Hematopoietic multipotent progenitor cell treated with erythropoietin and hydrocortisone succinate and interleukin-3 and kit ligand, for 8 days (in vitro differentiated cells): ENCODE results near the gene CPZ.
"Not testable (repeated sequence)": the region's sequence is repeated elsewhere in the genome, so short reads cannot be mapped to it uniquely, and the experiment has no call there.

Experiments
- DNase-seq: peaks from one replicate; pipeline ENCODE4 v3.0.0-alpha.2; 2015

CPZ gene

DNA sequence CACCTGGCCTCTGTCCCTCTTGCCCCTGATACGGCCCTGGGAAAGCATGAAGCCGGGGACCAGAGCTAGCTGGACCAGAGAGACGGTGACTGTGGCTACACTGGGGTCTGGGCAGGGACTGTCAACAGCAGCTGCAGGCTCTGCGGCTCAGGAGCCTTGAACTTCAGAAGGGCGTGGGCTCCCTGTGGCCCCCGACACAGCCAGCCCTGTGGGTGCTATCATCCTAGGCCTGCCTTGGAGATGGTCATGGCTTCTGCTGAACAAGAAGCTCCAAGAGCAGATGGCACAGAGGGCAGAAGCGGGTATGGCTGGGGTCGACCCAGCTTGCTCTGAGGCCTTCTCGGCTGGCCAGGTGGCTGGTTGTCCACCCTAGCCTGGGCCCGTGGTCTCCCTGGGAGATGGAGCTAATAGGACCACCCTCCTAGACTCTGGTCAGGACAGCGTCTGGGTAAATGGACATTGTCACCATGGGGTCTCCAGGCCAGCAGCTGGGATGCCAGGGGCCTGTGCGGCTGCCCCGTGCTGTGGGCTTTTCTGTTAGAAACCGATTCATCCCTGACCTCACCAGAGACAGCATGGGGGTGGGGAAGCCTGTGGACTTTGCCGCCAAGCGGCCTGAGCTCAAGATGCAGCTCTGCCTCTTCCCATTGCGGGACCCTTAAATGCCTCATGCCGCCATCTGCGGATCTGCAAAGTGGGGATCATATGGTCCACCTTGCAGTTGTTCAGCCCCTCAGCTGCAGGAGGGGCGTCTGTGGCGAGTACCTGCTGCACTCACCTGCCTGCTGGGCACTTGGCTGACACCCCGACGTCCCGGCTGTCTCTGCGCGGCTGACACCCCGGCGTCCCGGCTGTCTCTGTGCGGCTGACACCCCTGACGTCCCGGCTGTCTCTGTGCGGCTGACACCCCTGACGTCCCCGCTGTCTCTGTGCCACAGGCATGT lies 21.1 kb downstream of the CPZ start:
- no peak for DNase-seq

DNA sequence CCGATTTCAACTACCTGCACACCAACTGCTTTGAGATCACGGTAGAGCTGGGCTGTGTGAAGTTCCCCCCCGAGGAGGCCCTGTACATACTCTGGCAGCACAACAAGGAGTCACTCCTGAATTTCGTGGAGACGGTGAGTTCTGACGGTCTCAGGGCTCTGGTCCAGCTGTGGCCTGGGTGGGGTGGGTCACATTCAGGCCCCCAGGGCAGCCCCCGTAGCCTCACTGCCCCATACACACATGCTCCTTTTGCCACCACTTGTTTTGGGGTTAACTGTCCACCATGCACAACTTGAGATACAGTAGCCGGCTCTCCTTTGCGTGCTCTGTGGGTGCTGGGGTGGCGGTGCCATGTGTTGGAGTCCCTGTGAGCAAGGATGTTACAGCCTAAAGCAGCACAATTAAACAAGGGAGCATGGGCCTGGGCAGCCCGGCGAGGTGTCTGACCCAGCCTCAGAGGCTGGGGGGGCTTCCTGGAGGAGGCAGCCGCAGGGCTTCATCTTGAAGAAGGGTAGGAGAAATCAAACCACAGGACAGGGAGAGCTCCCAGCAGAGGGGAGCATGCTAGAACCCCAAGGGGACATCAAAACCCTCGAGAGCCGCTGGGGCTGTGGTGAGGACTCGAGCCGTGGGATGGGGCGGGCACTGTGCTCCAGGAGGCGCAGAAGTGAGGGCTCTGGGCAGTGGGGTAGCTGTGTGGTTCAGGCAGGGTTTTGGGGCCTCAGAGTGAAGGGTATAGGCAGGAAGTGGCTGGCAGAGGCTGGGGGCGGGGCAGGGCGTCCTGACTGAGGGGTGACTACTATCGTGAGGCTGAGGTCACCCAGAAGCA lies 22.0 kb downstream of the CPZ start:
- DNase-seq: no peak

- no peak for DNase-seq
These were observed 22.8 kb downstream of the CPZ start for GRCh38 chr4:8615366-8615765.

DNA sequence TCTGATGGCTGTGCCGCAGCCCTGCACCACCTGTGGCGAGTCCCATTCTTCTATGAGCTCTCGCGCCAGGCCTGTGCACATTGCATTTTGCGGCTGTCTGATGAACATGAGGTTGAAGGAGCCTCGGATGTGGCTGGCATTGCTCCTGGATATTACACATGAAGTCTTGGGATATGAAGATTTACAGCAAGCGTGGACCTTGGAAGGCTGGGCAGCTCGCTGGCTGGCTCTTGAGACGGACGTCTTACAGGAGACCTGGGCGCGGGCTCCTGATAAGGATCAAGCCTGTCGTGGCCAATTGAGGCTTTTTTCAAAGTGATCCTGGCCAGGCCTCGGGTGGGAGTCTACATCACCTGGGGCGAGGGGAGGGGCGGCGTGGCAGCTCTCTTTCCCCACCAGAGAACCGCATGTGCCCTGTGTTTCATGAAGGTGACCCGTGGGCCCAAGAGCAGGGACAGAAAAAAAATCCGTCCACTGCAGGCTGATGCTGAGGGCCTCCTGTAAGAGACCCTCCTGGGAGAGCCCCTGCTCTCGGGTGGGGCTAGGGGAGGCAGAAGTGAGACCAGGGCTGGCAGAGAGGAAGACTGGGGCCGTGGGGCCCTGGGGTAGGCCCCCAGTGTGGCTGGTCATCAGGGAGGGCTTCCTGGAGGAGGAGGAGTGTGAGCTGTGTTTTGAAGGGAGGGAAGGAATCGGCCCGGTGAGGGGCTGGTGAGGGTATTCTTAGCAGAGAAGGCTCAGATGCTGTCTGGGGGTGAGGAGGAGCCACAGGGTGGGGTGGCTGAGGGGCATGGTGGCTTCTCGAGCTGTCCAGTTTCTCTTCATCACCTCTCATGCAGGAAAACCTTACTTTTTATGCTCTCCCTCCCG lies 23.6 kb downstream of the CPZ start:
- no peak for DNase-seq

DNA sequence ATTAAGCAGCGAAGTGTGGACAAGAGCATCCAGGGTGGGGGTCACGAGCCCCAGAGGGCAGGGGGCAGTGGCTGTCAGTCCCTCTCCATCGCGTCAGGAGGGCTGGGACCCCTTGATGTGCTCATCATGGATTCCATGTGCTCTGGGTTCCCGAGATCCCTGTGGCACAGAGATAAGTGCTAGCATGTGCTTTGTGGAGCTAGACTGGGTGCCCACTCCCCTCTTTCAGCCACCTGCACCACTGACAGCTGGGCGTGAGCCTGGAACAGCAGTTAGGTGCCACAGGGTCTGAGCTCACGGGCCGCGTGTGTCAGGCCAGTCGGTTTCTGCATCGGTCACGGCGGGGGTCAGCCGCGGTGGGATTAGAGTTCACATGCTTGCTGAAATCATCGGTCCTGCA lies 24.3 kb downstream of the CPZ start:
- no peak for DNase-seq

- no peak for DNase-seq
These were observed 25.0 kb downstream of the CPZ start for GRCh38 chr4:8617486-8618040.

DNA sequence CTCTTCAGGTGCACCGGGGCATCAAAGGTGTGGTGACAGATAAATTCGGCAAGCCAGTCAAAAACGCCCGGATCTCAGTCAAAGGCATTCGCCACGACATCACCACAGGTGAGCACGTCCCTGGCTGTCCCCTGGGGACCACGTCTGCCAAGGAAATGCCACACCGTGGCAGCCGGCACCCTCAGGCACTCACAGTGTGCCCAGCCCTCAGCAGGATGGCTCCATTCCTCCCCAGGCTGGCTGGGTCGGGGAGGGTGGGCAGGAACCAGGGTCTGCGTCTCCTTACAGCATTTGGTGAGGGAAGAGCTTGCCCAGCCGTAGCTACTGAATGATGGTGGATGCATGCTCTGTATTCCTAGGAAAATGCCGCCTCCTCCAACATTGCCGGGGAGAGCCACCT lies 25.9 kb downstream of the CPZ start:
- DNase-seq: no peak

DNA sequence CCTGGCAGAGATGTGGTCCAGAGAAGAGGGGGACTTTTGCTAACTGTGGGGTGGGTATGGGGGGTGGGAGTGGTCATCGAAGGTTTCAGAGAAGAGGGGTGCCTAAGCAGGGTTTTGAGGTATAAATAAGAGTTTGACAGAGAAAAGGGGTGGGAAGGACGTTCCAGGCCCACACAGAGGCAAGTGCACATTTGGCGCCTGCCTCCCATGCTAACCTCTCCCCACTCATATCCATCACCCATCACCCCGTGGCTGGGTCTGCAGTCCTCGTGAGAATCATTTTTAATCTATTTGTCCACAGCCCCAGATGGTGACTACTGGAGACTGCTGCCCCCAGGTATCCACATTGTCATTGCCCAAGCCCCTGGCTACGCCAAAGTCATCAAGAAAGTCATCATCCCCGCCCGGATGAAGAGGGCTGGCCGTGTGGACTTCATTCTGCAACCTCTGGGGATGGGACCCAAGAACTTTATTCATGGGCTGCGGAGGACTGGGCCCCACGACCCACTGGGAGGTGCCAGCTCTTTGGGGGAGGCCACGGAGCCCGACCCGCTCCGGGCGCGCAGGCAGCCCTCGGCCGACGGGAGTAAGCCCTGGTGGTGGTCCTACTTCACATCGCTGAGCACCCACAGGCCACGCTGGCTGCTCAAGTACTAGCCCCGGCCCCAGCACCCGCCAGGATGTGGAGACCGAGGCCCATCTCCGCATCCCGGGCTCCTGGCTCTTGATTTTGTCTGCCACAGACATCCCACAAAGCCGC lies 26.6 kb downstream of the CPZ start:
- no peak for DNase-seq

- not testable (repeated sequence) for DNase-seq
These were observed 28.6 kb downstream of the CPZ start for GRCh38 chr4:8621135-8621534.

DNA sequence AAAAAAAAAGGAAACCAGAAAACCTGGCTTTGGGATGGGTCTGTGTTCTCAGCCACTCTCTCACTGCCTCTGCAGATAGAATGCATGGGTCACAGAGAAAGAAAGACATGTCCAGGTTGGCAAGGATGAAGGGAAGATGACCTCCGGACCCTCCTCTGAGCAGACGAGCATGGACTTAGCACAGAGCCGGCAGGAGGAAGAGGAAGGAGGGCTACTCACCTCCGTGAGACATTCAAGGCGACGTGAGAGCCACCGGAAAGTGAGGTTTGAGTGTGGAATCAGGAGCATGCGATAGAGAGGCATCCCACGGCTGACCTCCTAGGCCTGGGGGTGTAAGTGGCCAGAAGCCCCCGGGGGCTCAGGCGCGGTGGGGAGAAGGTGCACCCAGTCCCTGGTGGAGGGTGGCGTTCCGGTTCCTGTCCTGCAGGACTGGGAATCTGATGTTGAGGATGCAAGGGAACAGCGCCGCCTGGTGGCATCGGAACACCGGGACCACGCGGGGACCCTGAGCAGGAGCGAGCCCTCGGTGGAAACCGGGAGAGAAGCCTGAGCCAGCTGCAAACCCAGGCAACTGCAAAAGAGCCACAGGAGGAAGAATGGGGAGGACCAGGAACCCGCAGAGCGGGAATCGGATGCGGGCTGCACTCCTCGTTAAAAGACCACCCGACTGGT lies 32.2 kb downstream of the CPZ start:
- not testable (repeated sequence) for DNase-seq

GRCh38 chr4:8630240-8630905 lies 37.8 kb downstream of the CPZ start:
- DNase-seq: not testable (repeated sequence)

DNA sequence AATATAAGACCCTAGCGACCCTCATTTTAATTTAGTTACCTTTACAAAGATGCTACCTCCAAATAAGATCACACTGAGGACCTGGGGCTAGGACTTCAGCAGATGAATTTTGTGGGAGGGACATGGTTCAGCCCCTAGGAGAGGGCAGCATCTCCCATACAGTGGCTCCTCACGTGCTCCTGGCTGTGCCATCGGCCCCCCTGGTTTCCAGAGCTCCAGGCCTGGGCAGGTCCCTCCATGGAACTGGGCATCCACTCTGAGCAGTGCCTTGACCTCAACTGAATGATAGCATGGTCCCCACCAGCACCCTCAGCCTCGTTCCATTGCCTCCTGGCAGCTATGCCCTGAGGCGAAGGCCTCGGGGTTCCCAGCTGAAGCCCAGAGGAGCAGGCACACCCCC lies 39.3 kb downstream of the CPZ start:
- not testable (repeated sequence) for DNase-seq

DNA sequence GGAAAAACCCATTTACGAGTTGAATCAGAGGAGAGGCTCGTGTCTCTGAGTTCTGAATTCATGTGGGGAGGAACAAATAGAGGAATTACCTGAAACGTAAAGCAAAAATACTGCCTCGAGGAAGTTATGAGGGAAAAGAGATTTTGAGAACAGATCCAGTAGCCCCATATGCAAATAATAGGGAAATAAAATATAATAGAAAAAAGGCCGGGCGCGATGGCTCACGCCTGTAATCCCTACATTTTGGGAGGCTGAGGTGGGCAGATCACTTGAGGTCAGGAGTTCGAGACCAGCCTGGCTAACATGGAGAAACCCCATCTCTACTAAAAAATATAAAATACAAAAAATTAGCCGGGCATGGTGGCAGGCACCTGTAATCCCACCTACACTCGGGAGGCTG lies 42.2 kb downstream of the CPZ start:
- DNase-seq: not testable (repeated sequence)

DNA sequence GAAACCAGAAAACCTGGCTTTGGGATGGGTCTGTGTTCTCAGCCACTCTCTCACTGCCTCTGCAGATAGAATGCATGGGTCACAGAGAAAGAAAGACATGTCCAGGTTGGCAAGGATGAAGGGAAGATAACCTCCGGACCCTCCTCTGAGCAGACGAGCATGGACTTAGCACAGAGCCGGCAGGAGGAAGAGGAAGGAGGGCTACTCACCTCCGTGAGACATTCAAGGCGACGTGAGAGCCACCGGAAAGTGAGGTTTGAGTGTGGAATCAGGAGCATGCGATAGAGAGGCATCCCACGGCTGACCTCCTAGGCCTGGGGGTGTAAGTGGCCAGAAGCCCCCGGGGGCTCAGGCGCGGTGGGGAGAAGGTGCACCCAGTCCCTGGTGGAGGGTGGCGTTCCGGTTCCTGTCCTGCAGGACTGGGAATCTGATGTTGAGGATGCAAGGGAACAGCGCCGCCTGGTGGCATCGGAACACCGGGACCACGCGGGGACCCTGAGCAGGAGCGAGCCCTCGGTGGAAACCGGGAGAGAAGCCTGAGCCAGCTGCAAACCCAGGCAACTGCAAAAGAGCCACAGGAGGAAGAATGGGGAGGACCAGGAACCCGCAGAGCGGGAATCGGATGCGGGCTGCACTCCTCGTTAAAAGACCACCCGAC lies 43.5 kb downstream of the CPZ start:
- not testable (repeated sequence) for DNase-seq

DNA sequence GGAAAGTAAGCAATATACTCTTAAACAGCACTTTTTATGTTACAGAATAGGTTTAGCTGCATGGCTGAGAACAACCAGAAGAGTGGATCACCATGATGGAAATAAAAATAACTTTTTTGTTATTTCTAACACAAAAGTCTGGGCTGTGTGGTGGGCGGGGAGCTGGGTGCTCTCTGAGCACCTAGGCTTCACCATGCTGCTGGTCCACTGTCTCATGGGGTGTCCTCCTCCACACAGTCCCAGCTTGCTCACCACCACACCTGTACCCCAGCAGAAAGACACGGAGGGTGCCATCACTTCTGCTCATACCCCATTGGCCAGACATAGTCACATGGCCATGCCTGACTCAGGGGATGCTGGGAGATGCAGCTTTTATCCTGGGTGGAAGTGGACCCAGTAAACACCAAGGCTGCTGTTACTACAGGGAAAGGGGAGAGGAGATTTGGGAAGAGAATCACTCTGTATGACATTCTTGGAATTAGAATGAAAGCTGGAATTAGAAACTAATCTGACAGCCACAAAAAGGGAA lies 45.0 kb downstream of the CPZ start:
- DNase-seq: no peak

GRCh38 chr4:8639021-8639420 lies 46.5 kb downstream of the CPZ start:
- no peak for DNase-seq

GRCh38 chr4:8639777-8640720 lies 47.5 kb downstream of the CPZ start:
- DNase-seq: no peak

- DNase-seq: no peak
These were observed 48.3 kb downstream of the CPZ start for GRCh38 chr4:8640816-8641215.

- no peak for DNase-seq
These were observed 48.7 kb downstream of the CPZ start for GRCh38 chr4:8641256-8641655.
